CD4-positive, alpha-beta T cell treated with Interferon alpha-2 for 1 hour (primary cell): Measurements from ENCODE around the gene BRD3.

Experiments
- DNase-seq, 2 donors: peaks; one replicate each; pipeline ENCODE4 v3.0.0-alpha.2; 2020 to 2022

Gene BRD3

GRCh38 chr9:134010310-134011173, 57.3 kb downstream of the BRD3 start:
- DNase-seq = no peak

- DNase-seq = no peak
Observed at GRCh38 chr9:134007571-134007970, 60.3 kb downstream of the BRD3 start.

- no peak for DNase-seq
Observed at GRCh38 chr9:134007150-134007549, 60.7 kb downstream of the BRD3 start.

- DNase-seq = no peak
Observed at GRCh38 chr9:134005381-134005780, 62.4 kb downstream of the BRD3 start.

GRCh38 chr9:134004881-134005280, 62.9 kb downstream of the BRD3 start:
- DNase-seq = no peak

- DNase-seq = no peak
Observed at GRCh38 chr9:134004131-134004873, 63.5 kb downstream of the BRD3 start.

GRCh38 chr9:134003237-134003636, 64.6 kb downstream of the BRD3 start:
- DNase-seq = no peak

GRCh38 chr9:134002796-134003195, 65.0 kb downstream of the BRD3 start:
- no peak for DNase-seq

GRCh38 chr9:133999851-134000265, 68.0 kb downstream of the BRD3 start:
- no peak for DNase-seq

- no peak for DNase-seq
Observed at GRCh38 chr9:133998915-133999595, 68.8 kb downstream of the BRD3 start.

- DNase-seq = no peak
Observed at GRCh38 chr9:133997584-133997983, 70.2 kb downstream of the BRD3 start.

GRCh38 chr9:133996531-133997520, 71.0 kb downstream of the BRD3 start:
- DNase-seq = no peak

GRCh38 chr9:133995012-133995896, 72.6 kb downstream of the BRD3 start:
- DNase-seq = no peak

GRCh38 chr9:133994353-133995011, 73.3 kb downstream of the BRD3 start:
- DNase-seq = peak; percentile 72 to 75

- no peak for DNase-seq
Observed at GRCh38 chr9:133993635-133994253, 74.1 kb downstream of the BRD3 start.

- peak; percentile 70 to 80 for DNase-seq
Observed at GRCh38 chr9:133992780-133993634, 74.8 kb downstream of the BRD3 start.

GRCh38 chr9:133991964-133992779, 75.7 kb downstream of the BRD3 start, which contains the start of gene VAV2:
Gene VAV2 (minus strand): TSS chr9:133992324. CDS start chr9:133992278, 46 bp downstream.
- DNase-seq = peak; percentile 46 to 48
